ENCODE measurements around the gene BCAM.
"Not testable (repeated sequence)": the region's sequence is repeated elsewhere in the genome, so short reads cannot be mapped to it uniquely, and the experiment has no call there.

Gene BCAM

GRCh38 chr19:44770550-44771257, 38.2 kb upstream of the BCAM start:
- POLR2A ChIA-PET: interaction anchor here (0.6 to 1.2 kb wide), 6 partner anchors 18 to 1277 kb away, joined by 3 to 5 read pairs (median 4); partner anchors contain the start of gene VASP
- DNase-seq (ENCODE audit: extremely low spot score): peak; percentile 99
- peak; percentile 78 for TF ChIP-seq CTCF (IDR thresholded peaks at IDR 0.05; ENCODE audit: control extremely low read depth, extremely low read depth, low read depth, missing control alignments)
- CTCF ChIA-PET: interaction anchor here (0.6 to 18.3 kb wide), 44 partner anchors 9 to 1102 kb away, joined by 3 to 513 read pairs (median 6); partner anchors contain the start of genes BCL3 and NECTIN2

GRCh38 chr19:44772144-44772543, 36.8 kb upstream of the BCAM start:
- DNase-seq (ENCODE audit: extremely low spot score); POLR2A ChIA-PET: not testable (repeated sequence)
- CTCF ChIA-PET: interaction anchor here (2.0 to 18.3 kb wide), 10 partner anchors 11 to 114 kb away, joined by 8 to 513 read pairs (median 30); partner anchors contain the start of gene BCL3

GRCh38 chr19:44772959-44773358, 35.9 kb upstream of the BCAM start:
- ChIA-PET CTCF (interaction anchor here (1.4 to 18.3 kb wide), 7 partner anchors 10 to 196 kb away, joined by 5 to 513 read pairs (median 54); no protein-coding TSS in a partner anchor), POLR2A (no interaction called here)
- no peak for TF ChIP-seq CTCF (IDR thresholded peaks at IDR 0.05; ENCODE audit: control extremely low read depth, extremely low read depth, low read depth, missing control alignments)
- DNase-seq (ENCODE audit: extremely low spot score): no peak

GRCh38 chr19:44775676-44776240, 33.1 kb upstream of the BCAM start:
- TF ChIP-seq CTCF (IDR thresholded peaks at IDR 0.05; ENCODE audit: control extremely low read depth, extremely low read depth, low read depth, missing control alignments): no peak
- CTCF ChIA-PET: interaction anchor here (6.5 to 18.3 kb wide), 4 partner anchors 8 to 118 kb away, joined by 54 to 513 read pairs (median 106); no protein-coding TSS in a partner anchor
- no peak for DNase-seq (ENCODE audit: extremely low spot score)
- POLR2A ChIA-PET: no interaction called here

- no peak for DNase-seq (ENCODE audit: extremely low spot score)
- ChIA-PET POLR2A (no interaction called here), CTCF (interaction anchor here (6.5 to 18.3 kb wide), 3 partner anchors 7 to 86 kb away, joined by 54 to 513 read pairs (median 110); no protein-coding TSS in a partner anchor)
- no peak for TF ChIP-seq CTCF (IDR thresholded peaks at IDR 0.05; ENCODE audit: control extremely low read depth, extremely low read depth, low read depth, missing control alignments)
Observed at GRCh38 chr19:44776402-44777096, 32.4 kb upstream of the BCAM start.

GRCh38 chr19:44777715-44778347, 31.1 kb upstream of the BCAM start, which contains the start of gene CBLC:
Gene CBLC (plus strand): TSS chr19:44777890. CDS start chr19:44777932, 42 bp downstream.
- CTCF ChIA-PET: interaction anchor here (1.7 to 18.3 kb wide), 2 partner anchors 52 to 88 kb away, joined by 5 to 513 read pairs; no protein-coding TSS in a partner anchor
- POLR2A ChIA-PET: no interaction called here
- DNase-seq (ENCODE audit: extremely low spot score): peak; percentile 10

More at GRCh38 chr19:44777715-44778347, 31.1 kb upstream of the BCAM start, which contains the start of gene CBLC:
- no peak for TF ChIP-seq CTCF (IDR thresholded peaks at IDR 0.05; ENCODE audit: control extremely low read depth, extremely low read depth, low read depth, missing control alignments)
